Activated CD8-positive, alpha-beta memory T cell treated with anti-CD3 and anti-CD28 coated beads, Interleukin-2, amount 50 U/mL, for 24 hours (primary cell): ENCODE results near the gene HAGHL.
"Not testable (repeated sequence)": the region's sequence is repeated elsewhere in the genome, so short reads cannot be mapped to it uniquely, and the experiment has no call there.

Experiments
- DNase-seq: peaks from one replicate; pipeline ENCODE4 v3.0.0-alpha.2; 2020; ENCODE audit errors: extremely low read depth

HAGHL gene

DNA sequence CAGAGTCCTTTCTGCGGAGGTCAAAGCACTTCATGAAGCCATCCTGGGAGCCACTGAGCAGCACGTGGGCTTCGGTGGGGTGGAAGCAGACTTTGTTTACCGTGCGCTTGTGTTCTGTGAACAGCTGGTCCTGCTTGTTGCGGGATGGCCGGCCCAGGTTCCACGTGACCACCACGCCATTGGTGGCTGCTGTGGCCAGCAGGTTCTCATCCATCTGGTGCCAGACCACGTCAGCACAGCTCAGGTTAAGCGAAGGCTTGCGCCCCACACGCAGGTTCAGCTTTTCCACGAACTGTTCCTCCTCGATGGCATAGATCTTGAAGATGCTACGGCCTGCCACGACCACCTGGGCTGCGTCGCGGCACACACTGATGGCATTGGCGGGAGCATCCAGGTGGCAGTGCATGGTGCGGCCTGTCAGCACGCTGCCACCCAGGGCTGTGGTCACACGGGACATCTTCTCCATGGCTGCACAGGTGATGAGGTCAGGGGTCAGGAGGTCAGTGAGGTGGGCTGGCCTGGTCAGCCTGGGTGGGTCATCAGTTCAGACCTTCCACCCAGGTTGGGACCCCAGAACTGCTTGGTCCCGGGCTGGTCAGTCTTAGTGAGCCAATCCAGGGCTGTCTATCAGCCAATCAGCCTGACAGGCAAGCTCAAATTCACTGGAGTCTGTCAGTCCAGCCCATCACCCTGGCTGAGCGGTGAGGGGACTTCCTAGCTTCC lies 37.6 kb upstream of the HAGHL start:
- DNase-seq = no peak

- DNase-seq = not testable (repeated sequence)
Measured at GRCh38 chr16:691242-691641, 35.7 kb upstream of the HAGHL start.

- no peak for DNase-seq
Measured at GRCh38 chr16:692356-693108, 34.4 kb upstream of the HAGHL start.

- no peak for DNase-seq
Measured at GRCh38 chr16:693364-693763, 33.5 kb upstream of the HAGHL start.

DNA sequence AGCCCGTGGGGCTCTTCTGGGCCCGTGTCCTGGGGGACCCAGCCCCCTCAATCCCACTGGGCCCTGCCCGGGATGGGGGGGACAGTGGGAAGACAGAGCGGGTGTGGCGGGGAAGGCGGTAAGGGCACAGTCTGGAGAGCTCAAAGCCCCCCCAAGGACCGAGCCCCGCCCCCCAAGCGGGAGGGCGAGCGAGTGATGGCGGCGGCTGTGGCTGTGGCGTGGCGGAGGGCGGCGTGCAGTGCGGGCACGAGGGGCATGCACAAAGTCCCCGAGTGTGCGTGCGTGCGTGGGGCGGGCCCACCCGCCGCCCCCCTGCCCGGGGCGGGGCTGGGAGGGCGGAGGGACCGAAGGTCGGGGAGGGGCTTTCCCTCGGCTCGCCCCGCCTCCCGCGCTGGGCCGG lies 33.1 kb upstream of the HAGHL start:
- DNase-seq = no peak

- DNase-seq = no peak
Measured at GRCh38 chr16:694187-694862, 32.6 kb upstream of the HAGHL start.

- DNase-seq = no peak
Measured at GRCh38 chr16:694863-695354, 32.0 kb upstream of the HAGHL start.

DNA sequence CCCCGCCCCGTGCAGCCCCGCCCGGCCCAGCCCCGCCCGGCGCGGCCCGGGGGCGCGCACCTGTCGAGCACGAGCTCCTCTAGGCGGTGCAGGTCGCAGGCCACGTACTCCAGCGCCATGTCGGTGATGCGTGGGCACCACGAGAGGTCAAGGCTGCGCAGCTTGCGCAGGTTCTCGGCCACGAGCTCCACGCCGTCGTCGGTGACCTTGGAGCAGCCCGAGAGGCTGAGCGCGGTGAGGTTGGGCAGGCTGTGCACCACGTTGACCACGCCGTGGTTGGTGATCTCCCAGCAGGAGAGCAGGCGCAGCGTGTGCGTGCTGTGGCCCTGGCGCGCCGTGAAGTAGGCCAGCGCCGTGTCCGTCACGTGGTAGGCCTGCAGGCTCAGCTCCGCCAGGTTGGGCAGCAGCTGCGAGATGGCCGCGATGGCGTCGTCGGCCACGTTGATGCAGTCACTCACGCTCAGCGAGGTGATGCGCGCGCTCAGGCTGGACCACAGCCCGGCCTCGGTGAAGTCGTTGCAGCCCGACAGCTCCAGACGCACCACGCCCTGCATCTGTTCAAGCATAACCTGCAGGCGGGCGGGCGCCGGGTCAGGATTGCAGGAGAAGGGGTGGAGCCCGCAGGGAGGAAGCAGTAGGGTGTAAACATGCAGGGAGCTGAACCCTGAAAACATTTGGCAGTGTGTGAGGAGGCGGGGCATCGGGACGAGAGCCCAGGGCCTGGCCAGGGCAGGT lies 31.4 kb upstream of the HAGHL start:
- DNase-seq = no peak

- no peak for DNase-seq
Measured at GRCh38 chr16:698911-699671, 27.8 kb upstream of the HAGHL start.

DNA sequence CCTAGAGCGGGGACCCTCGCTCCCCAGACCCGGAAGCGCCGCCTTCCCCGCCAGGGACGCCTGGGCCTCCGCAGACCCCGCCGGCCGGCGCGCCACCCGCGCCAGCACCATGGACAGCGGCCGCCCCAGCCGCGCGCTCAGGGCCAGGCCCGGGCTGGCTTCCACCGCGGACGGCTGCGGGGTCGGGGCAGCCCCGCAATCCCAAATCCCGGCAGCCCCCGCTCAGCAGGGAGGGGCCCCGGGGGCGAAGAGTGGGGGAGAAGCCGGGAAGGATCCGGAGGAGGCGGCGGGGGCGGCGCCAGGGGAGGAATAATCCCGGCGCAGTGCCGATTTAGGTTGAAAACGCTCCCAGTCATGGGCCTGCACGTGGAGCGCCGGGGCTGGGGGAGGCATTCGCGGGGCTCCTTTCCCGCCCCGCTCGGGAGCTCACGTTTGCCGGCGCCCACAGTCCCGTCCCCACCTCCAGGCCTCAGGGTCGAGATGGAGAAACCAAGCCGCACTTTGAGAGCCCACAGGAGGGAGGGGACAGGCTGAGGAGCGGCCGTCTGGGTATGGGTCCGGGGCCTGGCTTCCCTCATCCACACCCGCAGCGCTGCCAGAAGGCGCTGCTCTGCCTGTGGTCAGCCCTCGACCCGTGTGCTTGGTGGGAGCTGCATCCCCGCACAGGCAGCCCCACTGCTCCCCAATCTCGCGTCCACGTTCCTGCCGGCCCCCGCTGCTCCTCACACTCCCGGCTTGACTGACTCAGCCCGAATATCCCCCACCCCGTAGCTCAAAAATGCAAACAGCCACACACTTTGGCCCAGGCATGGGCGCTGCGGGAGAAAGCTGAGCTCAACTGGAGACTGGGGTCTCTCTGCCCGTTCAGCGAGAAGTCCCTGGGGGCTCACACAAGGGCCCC lies 26.0 kb upstream of the HAGHL start:
- DNase-seq = no peak

DNA sequence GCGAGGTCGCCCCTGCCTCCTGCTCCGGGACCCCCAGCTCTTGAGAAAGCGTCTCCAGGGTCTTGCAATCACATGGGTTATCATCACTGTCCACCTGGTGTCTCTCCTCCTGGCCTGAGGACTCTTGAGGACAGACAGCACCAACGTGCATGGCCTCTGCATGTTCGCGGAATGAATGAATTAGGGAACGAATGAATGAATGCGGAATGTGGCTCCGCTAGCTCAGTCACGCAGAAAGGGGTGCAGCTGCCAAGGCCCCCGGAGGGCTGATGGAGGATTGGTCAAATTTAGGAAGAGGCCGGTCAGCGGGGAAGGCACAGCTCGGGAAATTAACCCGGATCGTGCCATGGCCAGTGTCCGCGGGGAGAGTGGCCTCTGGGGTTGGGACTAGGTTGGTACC lies 24.6 kb upstream of the HAGHL start:
- no peak for DNase-seq

DNA sequence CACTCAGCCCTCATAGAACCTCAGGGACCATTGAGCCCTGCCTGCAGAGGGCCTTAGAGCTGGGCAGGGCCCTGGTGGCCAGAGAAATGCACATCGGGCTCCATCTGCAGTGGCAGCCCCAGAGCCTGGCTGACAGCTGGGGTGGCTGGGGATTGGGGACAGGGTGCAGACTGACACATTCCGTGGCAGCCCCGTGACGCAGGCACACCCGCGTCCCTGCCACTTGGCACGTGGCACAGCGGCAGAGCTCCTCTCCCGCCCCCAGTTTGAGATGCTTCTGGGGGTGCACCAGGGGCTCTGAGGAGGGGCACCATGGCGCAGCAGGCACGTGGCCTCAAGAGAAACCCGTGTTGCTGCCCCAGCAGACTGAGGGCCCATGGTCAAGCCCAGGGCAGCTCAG lies 23.5 kb upstream of the HAGHL start:
- DNase-seq = no peak

GRCh38 chr16:704047-704446 lies 22.9 kb upstream of the HAGHL start:
- no peak for DNase-seq

- no peak for DNase-seq
Measured at GRCh38 chr16:704552-705380, 22.1 kb upstream of the HAGHL start.

GRCh38 chr16:705431-706188 lies 21.3 kb upstream of the HAGHL start, which contains the start of gene FBXL16:
TSS of gene FBXL16 (minus strand) at chr16:705801. CDS start at chr16:697405, 8,396 bp downstream.
- DNase-seq = no peak

- no peak for DNase-seq
Measured at GRCh38 chr16:706189-707061, 20.5 kb upstream of the HAGHL start.

GRCh38 chr16:707062-707538 lies 19.8 kb upstream of the HAGHL start:
- DNase-seq = no peak
